Activated naive CD4-positive, alpha-beta T cell treated with anti-CD3 and anti-CD28 coated beads, Interleukin-2, amount 50 U/mL, for 24 hours (primary cell): ENCODE results near the gene GAS7.

Experiments used
- H3K27ac Mint-ChIP-seq: one replicate; pipeline ENCODE4 v1.8.0; 2021; ENCODE audit warnings: mild to moderate bottlenecking, mixed read lengths
- H3K27me3 Mint-ChIP-seq: one replicate; pipeline ENCODE4 v1.8.0; 2021; ENCODE audit warnings: mixed read lengths
- H3K36me3 Mint-ChIP-seq: one replicate; pipeline ENCODE4 v1.8.0; 2021; ENCODE audit warnings: mixed read lengths
- H3K4me1 Mint-ChIP-seq: one replicate; pipeline ENCODE4 v1.8.0; 2021; ENCODE audit warnings: mixed read lengths
- H3K4me3 Mint-ChIP-seq: one replicate; pipeline ENCODE4 v1.8.0; 2021; ENCODE audit warnings: mild to moderate bottlenecking, mixed read lengths
- H3K9me3 Mint-ChIP-seq: one replicate; pipeline ENCODE4 v1.8.0; 2021; ENCODE audit warnings: mixed read lengths

GAS7 gene

DNA sequence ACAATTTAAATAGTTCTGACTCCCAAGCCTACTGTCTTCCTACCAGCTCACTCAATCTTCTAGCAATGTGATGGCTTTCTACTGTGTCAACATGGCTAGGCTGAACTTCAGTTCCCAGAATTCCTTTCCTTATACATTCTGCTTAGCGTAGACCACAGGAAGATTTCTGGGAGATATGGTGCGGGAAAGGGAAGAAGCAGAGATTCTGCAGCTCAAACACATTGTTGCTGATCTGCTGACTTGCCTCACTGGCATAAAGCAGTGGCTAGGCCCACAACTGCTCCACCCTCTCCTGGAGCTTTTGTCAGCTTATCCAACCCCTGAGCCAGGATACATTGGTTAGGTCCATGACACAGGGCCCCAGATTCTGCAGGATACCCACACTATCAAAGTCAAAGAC lies 58.8 kb downstream of the GAS7 start:
- no peak overlapping the region for H3K27ac Mint-ChIP-seq
- H3K4me1 Mint-ChIP-seq: no peaks in the 10 kb centered on the region
- H3K36me3 Mint-ChIP-seq: no peaks in the 10 kb centered on the region

DNA sequence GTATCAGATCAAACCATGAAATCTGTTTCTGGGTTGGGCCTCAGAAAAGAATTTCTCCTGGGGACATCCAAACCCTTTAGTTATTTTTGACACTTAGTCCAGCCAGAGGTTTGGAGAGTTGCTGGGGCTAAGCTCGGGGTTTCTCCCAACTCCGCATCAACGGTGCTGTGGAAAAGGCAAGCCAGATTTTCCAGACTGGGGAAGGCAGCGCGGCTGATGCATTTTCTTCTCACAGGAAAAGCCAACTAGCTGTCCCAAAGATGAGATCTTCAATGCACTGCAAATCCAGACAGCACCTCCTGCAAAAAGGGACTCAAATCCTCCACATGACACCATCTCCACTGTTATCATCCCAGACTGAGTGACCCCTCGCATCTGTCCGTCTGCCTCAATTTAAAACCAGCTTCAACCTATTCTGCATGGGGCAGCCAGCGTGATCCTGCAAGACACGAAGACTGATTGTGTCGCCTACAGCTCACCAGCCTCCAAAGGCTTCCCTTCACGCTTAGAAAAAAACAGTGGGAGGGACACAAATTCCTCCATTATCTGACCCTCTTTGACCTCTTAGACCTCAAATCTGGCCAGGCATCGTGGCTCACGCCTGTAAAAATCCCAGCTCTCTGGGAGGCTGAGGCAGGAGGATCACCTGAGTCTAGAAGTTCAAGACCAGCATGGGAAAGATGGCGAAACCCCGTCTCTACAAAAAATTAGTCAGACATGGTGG lies 62.0 kb downstream of the GAS7 start:
- no peaks in the 10 kb centered on the region for H3K9me3 Mint-ChIP-seq
- H3K27ac Mint-ChIP-seq: no peak overlapping the region
- H3K27me3 Mint-ChIP-seq: no peaks in the 10 kb centered on the region
- no peaks in the 10 kb centered on the region for H3K4me1 Mint-ChIP-seq
- H3K4me3 Mint-ChIP-seq: no peak overlapping the region
- no peaks in the 10 kb centered on the region for H3K36me3 Mint-ChIP-seq

More for the DNA sequence above, 58.8 kb downstream of the GAS7 start:
- no peaks in the 10 kb centered on the region for H3K9me3 Mint-ChIP-seq
- H3K27me3 Mint-ChIP-seq: no peaks in the 10 kb centered on the region
- H3K4me3 Mint-ChIP-seq: no peak overlapping the region

DNA sequence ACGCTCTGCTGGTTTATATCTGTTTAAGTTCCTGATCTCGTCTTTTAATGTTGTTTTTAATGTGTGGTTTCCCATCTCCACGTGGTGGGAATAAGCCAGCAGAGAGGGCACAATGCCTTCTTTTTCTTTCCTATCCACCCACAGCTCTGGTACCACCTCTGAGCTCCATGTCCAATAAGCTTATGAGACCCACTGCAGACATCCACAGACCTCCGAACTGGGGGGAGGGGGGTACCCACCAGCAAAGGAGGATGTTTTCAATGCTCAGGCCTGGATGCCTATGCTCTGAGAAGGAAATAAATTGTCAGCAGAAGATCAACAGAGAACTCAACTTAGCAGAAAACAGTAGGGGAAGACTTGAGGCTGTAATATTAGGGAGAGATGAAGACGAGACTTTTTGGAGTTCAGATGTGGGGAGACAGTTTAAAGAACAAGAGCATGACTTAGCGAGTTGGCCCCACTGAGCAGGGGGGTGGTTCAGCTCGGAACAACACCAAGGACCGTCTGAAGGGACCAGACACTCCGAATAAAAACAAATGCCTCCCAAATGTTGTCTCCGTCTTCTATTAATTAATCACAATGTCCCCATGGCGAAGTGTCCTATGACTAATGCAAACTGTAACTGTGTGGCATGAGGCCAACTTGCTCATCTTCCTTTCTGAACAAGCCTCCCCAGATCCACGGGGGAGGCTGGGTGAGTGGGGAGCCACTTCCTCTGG lies 62.7 kb downstream of the GAS7 start:
- no peak overlapping the region for H3K4me3 Mint-ChIP-seq
- no peaks in the 10 kb centered on the region for H3K36me3 Mint-ChIP-seq
- no peaks in the 10 kb centered on the region for H3K4me1 Mint-ChIP-seq
- no peak overlapping the region for H3K27ac Mint-ChIP-seq
- H3K27me3 Mint-ChIP-seq: no peaks in the 10 kb centered on the region
- H3K9me3 Mint-ChIP-seq: no peaks in the 10 kb centered on the region

DNA sequence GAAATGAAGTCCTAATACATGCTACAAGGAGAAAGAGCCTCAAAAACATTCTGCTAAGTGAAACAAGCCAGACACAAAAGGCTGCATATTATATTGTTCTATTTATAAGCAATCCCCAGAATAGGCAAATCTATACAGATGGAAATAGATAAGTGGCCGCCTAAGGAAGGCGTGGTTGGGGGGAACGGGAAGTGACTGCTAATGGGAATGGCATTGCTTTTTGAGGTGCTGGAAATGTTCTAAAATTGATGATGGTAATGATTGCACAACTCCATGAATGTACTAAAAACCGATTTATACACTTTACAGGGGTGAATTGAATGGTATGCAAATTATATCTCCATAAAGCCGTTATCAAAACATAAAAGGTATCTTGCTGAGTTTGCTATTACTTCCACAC lies 67.7 kb downstream of the GAS7 start:
- Mint-ChIP-seq H3K27ac (no peak overlapping the region), H3K4me1 (no peaks in the 10 kb centered on the region), H3K9me3 (no peaks in the 10 kb centered on the region), H3K36me3 (no peaks in the 10 kb centered on the region), H3K4me3 (no peak overlapping the region), H3K27me3 (no peaks in the 10 kb centered on the region)

- Mint-ChIP-seq H3K27ac (no peak overlapping the region), H3K9me3 (no peaks in the 10 kb centered on the region), H3K36me3 (no peaks in the 10 kb centered on the region), H3K27me3 (no peaks in the 10 kb centered on the region), H3K4me1 (no peaks in the 10 kb centered on the region), H3K4me3 (no peak overlapping the region)
These were observed 68.1 kb downstream of the GAS7 start for GRCh38 chr17:10130263-10130662.

DNA sequence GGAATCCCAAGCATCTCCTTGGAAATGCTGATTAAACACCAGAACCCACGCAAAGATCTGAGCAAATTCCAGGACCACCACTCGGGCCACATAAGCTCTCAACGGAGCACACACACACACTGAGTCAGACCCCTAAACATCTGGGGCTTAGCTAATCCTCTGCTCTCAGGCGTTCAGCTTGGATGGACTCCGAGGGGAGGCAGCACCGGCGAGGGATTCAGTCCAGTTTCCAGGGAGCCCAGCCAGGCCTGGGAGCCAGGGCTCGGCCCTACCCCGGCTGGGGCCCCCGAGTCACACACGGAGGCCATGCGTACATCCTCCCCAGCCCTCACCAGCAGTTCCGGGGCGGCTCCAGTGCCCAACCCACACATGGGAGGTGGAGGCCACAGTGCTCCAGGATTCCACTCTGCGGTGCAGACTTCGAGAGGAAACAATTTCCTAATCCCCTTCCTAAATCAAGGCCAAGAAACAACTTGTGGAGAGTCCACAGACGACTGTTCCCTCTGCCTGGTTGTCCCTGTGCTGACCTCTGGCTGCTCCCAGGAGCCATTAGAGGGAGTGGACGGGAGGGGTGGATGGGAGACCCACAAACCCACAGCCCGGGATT lies 70.5 kb downstream of the GAS7 start:
- H3K9me3 Mint-ChIP-seq: no peaks in the 10 kb centered on the region
- no peaks in the 10 kb centered on the region for H3K27me3 Mint-ChIP-seq
- H3K4me1 Mint-ChIP-seq: no peaks in the 10 kb centered on the region
- no peak overlapping the region for H3K4me3 Mint-ChIP-seq
- no peak overlapping the region for H3K27ac Mint-ChIP-seq
- no peaks in the 10 kb centered on the region for H3K36me3 Mint-ChIP-seq

DNA sequence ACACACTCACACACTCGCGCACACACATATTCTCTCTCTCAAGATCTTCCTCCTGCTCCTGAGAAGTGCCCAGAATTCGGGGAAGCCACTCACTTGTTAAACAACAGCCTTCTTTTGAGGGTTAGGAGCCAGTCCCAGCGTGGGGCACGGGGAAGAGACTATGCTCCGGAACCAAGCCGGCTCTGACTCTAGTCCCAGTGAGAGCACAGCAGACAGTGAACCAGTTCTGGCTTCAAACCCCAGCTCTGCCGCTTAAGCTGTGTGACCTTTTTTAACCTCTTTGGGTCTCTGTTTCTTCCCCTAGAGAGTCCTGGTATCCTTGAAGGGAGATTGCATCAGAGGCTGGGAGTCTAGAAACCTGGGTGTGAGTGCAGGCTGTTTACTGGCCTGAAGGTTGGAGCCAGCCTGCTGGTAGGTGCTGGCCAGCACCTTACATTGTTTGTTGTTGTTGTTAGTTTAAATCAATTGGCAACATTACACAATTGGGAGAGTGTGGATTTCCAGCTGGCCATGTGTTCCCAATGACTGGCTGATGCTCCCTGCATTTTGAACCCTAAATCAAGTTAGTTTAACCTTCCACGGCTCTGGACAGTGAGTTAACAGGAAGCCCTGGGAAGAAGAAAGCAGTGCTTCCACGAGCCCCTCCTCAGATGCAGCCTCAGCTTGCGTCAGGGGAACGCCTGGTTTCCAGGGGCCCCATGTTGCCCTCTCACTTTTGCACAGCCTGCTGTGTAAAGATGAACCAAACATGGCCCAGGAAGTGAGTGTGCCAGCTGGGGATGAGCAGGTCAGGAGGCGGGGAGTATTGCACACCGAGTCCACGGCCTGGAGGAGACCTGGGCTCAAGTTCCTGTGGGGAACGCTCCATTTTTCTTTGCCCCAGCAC lies 71.5 kb downstream of the GAS7 start:
- no peak overlapping the region for H3K27ac Mint-ChIP-seq
- peaks cover 2% of the 10 kb centered on the region for H3K27me3 Mint-ChIP-seq
- no peak overlapping the region for H3K4me3 Mint-ChIP-seq
- no peaks in the 10 kb centered on the region for H3K9me3 Mint-ChIP-seq
- H3K36me3 Mint-ChIP-seq: no peaks in the 10 kb centered on the region
- H3K4me1 Mint-ChIP-seq: peaks cover 5% of the 10 kb centered on the region

GRCh38 chr17:10126276-10126615 lies 72.2 kb downstream of the GAS7 start:
- no peak overlapping the region for H3K4me3 Mint-ChIP-seq
- H3K36me3 Mint-ChIP-seq: no peaks in the 10 kb centered on the region
- no peak overlapping the region for H3K27ac Mint-ChIP-seq
- no peaks in the 10 kb centered on the region for H3K9me3 Mint-ChIP-seq
- H3K27me3 Mint-ChIP-seq: peaks cover 4% of the 10 kb centered on the region
- peaks cover 10% of the 10 kb centered on the region for H3K4me1 Mint-ChIP-seq

GRCh38 chr17:10125531-10126275 lies 72.7 kb downstream of the GAS7 start:
- Mint-ChIP-seq H3K4me3 (no peak overlapping the region), H3K4me1 (peaks cover 10% of the 10 kb centered on the region), H3K36me3 (no peaks in the 10 kb centered on the region), H3K27ac (no peak overlapping the region), H3K9me3 (no peaks in the 10 kb centered on the region), H3K27me3 (peaks cover 4% of the 10 kb centered on the region)

DNA sequence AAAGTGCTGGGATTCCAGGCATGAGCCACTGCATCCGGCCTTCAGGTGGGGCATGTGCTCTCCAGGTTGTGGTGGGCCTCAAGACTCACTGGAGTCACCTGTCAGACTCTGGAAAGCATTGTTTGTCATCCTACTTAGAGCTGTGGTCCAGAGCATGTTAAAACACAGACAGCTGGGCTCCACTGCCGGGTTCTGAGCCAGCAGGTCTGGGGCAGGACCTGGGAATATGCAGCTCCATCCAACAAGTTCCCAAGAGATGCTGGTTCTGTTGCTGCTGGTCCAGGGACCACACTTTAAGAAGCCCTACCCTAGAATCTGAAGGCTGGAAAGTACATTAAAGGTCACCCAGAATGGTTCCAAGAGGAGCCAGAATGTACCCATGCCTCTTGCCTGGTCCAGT lies 75.3 kb downstream of the GAS7 start:
- Mint-ChIP-seq H3K4me1 (peaks cover 20% of the 10 kb centered on the region), H3K27ac (no peak overlapping the region), H3K36me3 (no peaks in the 10 kb centered on the region), H3K9me3 (no peaks in the 10 kb centered on the region), H3K27me3 (peaks cover 11% of the 10 kb centered on the region), H3K4me3 (no peak overlapping the region)

DNA sequence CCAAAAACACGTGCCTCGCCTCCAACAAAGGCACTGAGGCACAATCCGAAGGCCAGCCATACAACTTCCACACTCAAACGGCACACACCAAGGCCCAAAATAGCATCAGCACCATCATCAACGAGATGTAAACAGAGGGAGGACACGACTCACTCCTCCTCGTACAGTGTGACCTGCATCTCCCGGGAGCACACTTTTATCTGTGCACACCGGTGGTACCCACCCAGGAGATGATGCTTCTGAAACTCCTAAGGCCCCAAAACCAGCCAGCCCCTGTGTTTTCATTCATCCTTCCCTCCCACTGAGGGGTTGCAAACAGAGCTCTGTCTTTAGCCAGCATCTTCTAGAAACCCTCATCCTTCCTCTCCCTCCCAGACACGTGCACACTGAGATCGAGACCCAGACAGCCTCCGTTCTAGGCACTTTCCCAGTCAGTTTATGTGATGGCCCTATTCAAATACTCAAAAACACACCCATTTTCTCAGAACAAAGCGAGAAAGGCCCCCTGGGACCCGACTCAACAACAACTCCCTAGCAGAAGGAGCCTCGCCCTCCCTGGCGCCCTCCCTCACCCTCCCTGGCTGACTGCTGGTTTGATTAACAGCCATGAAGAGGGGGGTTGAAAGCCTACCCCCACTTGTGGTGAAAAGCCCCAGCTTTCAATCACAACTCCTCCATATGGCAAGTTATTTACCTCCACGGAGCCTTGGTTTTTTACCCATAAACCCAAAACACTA lies 76.3 kb downstream of the GAS7 start:
- Mint-ChIP-seq H3K4me1 (peaks cover 20% of the 10 kb centered on the region), H3K4me3 (no peak overlapping the region), H3K27ac (no peak overlapping the region)

DNA sequence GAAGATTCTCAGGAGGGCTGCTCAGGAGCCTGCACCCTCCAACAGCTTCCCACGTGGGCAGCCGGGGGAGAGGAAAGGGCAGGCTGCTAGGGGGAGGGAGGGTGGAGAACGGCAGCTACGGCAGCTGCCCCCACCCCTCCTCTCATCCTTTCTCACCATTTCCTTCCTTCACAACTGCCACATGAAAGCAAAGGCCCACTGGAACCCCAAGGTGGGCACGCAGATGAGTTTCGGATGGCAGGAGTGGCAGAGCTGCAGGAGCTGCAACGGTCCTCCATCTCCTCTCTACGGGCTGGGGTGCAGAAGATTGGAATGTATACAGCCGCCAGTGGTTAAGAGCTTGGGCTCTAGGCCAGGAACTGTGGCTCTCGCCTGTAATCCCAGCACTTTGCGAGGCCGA lies 77.7 kb downstream of the GAS7 start:
- Mint-ChIP-seq H3K4me1 (peaks cover 20% of the 10 kb centered on the region), H3K9me3 (no peaks in the 10 kb centered on the region), H3K27me3 (peaks cover 11% of the 10 kb centered on the region), H3K4me3 (no peak overlapping the region), H3K36me3 (no peaks in the 10 kb centered on the region), H3K27ac (no peak overlapping the region)

More for the DNA sequence above, 76.3 kb downstream of the GAS7 start:
- no peaks in the 10 kb centered on the region for H3K36me3 Mint-ChIP-seq
- no peaks in the 10 kb centered on the region for H3K9me3 Mint-ChIP-seq
- H3K27me3 Mint-ChIP-seq: peaks cover 11% of the 10 kb centered on the region

- no peaks in the 10 kb centered on the region for H3K36me3 Mint-ChIP-seq
These were observed 78.3 kb downstream of the GAS7 start for GRCh38 chr17:10120109-10120485.

DNA sequence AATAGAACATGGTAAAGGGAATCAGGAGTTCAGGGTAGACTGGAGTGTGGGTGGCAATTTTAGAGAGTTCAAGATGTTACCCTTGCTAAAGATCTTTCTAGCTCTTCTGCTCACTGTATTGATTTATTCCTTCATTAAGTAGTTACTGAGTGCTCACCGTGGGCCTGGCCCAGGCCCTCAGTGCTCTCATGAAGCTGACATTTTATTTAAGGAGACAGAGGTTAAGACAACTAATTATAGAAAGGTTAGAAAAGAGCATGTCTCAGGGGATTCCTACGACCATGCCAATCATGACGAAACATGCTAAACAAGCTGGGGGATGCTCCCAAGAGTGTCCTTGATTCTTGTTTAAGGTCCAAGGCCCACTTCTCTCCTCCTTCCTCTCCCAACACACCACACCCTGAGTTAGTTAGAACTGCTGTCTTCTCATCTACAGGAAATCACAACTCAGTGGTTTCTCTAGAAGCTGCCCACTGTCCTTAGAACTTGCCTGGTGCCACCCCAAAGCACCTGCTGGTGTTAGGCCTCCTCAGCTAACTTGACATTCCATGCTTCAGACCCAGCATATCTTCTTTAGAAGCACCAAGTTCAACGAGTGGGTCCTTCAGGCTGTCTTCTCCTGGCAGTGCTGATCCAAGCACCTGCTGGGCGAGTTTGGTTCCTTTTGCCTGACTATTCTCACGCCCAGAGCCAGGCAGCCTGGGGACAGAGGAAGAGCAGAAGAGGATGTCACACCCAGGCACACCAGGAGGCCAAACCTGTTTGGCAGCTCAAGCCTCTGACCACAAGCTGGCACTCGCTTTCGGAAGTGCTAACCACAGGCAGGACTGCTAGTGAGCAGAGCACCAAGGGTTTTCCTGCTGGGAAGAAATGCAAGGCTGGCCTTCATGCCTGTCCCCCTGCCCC lies 79.0 kb downstream of the GAS7 start:
- no peak overlapping the region for H3K27ac Mint-ChIP-seq
- peaks cover 16% of the 10 kb centered on the region for H3K27me3 Mint-ChIP-seq
- H3K4me1 Mint-ChIP-seq: peaks cover 31% of the 10 kb centered on the region
- no peak overlapping the region for H3K4me3 Mint-ChIP-seq
- no peaks in the 10 kb centered on the region for H3K36me3 Mint-ChIP-seq
- no peaks in the 10 kb centered on the region for H3K9me3 Mint-ChIP-seq

More at GRCh38 chr17:10120109-10120485, 78.3 kb downstream of the GAS7 start:
- peaks cover 25% of the 10 kb centered on the region for H3K4me1 Mint-ChIP-seq
- H3K27ac Mint-ChIP-seq: no peak overlapping the region
- H3K9me3 Mint-ChIP-seq: no peaks in the 10 kb centered on the region
- H3K4me3 Mint-ChIP-seq: no peak overlapping the region
- H3K27me3 Mint-ChIP-seq: peaks cover 11% of the 10 kb centered on the region
